GM12801 (cell line): Measurements from ENCODE around the gene DTX4.

ENCODE experiments used
- TF ChIP-seq, protein P1 (sequence below): IDR thresholded peaks from one replicate; pipeline ENCODE4 v1.5.1; 2011; ENCODE audit warnings: control low read depth; ENCODE audit not compliant: insufficient read length; ENCODE audit errors: extremely low read depth

DTX4 gene

DNA sequence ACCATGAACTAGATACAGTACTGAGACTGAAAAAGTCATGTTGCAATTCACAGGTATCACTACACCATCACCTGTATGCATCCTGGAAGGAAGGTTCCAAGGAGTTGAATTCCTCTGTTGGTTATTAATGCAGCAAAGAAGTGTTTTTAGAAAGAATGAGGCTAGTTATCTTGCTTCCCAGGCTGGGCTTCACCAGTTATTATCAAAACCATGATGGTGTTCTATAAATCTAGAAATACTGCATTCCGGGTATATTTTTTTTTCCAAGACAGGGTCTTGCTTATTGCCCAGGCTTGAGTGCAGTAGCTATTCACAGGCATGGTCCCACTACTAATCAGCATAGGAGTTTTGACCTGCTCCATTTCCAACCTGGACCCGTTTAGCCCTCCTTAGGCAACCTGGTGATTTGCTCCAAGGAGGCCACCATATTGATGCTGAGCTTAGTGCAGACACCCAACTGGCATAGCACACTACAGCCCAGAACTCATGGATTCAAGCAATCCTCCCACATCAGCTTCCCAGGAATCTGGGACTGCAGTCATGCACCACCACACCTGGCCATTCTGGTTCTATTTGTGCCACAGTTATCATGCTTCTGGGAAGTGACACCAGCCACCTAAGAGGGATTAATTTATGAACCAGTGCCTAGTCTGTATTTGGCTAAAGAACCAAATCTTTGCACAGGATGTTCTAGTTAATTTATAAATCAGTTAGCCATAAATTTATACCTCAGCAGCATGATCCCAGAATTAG, 42.4 kb downstream of the DTX4 start:
- TF ChIP-seq, protein P1, sequence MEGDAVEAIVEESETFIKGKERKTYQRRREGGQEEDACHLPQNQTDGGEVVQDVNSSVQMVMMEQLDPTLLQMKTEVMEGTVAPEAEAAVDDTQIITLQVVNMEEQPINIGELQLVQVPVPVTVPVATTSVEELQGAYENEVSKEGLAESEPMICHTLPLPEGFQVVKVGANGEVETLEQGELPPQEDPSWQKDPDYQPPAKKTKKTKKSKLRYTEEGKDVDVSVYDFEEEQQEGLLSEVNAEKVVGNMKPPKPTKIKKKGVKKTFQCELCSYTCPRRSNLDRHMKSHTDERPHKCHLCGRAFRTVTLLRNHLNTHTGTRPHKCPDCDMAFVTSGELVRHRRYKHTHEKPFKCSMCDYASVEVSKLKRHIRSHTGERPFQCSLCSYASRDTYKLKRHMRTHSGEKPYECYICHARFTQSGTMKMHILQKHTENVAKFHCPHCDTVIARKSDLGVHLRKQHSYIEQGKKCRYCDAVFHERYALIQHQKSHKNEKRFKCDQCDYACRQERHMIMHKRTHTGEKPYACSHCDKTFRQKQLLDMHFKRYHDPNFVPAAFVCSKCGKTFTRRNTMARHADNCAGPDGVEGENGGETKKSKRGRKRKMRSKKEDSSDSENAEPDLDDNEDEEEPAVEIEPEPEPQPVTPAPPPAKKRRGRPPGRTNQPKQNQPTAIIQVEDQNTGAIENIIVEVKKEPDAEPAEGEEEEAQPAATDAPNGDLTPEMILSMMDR: no peak

DNA sequence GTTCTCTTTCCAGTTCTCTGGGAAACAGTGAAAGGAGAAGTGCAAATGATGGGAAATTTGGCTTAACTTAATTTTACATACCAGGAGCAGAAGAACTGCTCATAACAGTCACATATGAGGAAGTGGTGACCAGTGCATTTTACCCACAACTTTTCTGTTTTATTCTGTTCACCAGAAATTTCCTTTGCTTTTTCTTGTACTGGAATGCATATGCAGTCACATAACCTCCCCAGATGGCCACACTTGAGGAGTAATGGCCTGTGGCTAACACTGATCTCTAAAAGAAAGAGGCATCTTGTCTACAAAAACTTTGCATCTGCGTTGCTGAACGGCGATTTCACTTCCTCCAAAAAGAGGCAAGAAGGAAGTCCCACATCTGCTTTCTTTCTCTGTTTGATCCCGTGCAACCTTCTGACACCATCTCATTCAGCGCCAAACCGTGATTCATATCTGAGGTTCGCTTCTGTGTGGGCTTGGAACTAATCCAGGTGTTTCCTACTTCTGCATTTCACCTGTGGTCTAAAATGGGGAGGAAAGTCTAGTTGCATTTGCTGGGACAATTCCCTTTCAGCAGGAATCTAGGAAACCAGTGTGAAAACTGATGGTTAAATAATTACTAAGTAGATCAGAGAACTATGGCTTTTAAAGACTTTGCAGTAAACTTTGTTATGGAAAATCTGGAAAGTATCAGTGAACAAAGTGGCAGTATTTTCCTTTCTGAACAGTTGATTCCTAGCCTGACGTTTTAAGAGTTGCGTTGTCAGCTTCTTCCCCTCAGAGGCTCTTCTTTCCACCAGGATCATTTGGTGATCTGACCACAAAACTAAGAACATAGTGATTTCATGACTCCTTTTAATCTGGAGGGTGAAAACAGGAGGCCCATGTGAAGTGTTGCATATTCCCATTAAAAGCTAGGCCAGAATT, 45.0 kb downstream of the DTX4 start:
- TF ChIP-seq, protein P1: no peak

DNA sequence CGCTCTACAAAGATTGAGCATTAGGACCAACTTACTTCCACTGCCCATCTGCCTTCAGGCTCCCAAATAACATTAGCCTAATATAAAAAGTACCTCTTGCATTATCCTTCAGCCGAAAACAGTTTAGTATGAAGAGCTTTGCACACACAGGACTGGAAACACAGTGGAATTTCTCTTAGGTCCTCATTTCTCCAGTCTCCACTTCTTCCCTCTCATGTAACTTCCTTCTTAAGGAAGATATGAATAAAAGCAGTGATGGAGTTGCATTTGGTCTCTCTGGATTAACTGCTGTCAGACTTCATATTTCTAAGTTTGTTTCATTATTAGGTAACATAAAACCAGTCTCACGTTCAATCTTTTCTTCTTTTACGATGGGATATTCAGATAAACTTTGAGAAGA, 46.4 kb downstream of the DTX4 start:
- TF ChIP-seq, protein P1: no peak

DNA sequence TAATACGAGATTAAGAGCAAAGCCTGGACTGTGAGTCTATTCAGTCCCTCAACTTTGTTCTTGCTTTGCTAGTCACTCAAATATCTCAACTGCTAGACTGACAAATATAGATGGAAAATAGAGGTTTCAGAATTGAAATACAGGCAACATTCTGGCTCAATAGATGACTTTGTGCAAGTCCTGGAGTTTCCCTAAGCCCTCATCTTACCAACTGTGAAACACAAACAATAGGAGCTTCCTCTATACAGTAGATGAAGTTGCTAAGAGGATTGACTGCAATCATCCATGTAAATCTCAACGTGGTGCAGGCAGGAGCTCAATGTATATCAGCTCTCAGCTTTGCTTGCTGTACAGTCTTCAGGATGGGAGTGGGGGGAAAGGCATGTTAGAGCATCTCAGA, 47.0 kb downstream of the DTX4 start:
- TF ChIP-seq, protein P1: no peak

DNA sequence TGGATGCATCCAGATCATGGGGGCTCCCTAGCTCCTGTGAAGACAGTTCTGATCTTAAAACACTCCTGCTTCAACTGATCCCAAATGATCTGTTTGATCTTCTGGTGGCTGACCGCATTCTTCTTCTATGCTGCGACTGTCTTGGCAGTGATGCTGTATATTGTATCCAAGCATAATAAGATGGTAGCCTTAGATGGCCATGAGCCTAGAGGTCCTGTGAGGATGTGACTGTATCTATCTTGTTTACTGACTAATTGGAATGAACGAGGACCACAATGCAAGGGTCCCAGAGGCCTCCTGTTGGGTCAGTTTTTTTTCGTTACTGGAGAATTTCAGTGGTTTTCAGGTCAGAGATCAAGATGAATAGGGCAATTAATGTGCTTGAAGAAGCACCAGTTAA, 47.9 kb downstream of the DTX4 start:
- TF ChIP-seq, protein P1: no peak

DNA sequence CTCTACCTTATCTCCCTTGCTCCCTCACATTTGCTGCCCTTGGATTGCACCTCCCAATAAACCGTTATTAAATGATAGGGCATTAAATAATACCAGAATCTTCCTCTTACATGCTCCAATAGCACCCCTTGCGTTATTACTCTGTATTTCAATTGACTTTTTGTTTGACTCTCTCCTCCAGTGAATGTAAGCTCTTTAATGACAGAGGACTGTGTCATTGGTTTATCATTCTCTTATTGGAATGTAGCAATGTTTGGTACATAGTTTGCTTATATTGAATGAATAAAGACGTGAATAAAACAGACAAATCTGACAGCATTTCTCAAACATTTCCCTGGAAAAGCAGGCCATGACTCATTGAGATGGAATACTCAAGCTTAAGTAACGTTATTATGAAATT, 49.5 kb downstream of the DTX4 start:
- TF ChIP-seq, protein P1: no peak

DNA sequence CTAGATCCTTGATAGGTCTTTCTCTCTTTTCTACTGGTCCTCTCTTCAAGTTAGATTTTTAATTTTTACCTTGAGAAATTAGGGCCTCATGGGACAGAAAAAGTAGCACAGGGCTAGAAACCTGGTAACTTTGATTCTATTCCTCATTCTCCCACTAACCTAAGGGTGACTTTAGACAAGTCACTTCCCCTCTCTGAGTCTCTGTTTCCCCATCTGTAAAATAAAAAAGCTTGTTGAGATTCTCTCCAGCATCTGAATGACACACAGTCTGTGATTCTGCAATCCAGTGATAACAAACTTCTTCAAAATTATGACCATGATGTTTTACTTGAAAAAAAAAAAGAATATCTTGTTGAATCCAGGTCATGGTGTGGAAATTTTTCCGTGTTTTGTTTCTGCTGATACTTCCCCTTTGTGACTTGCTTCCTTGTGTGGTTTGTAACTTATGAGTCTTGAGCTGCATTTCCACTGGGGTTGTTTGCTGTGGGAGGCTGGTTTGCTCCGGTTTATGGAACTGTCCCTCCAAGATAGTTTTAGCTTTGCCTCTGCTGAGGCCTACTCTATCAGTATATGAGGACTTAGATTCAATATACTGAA, 50.6 kb downstream of the DTX4 start:
- TF ChIP-seq, protein P1: no peak
